CD4-positive, alpha-beta T cell (primary cell): Measurements from ENCODE around the gene RNF223. TPM values are rescaled to one million over a fixed set of nuclear protein-coding genes. Genes with fewer than 3 reads are reported as not detected.

Experiments
- ATAC-seq: fragments of 200-7000 bp; cut with Tn5 transposase; one replicate; pipeline ENCODE4 v1.10.0; 2022; ENCODE audit warnings: mild to moderate bottlenecking; ENCODE audit not compliant: poor library complexity
- CTCF ChIA-PET: fragments of 350-600 bp; sonication (Branson Sonifier 250); formaldehyde crosslinking; loops from one replicate; lab custom pipeline; 2021; ENCODE audit warnings: antibody characterized with exemption, inconsistent platforms; lab: Charles Lee
- POLR2A ChIA-PET: fragments of 350-600 bp; sonication (Branson Sonifier 250); formaldehyde crosslinking; loops from one replicate; lab custom pipeline; 2021; ENCODE audit warnings: antibody characterized with exemption, inconsistent platforms; lab: Charles Lee
- DNase-seq, 14 experiments: peaks; one replicate each; pipeline ENCODE4 v3.0.0-alpha.2; 2013 to 2020; ENCODE audit warnings: mixed read lengths in 2 of 14
- H3K27ac ChIP-seq, 2 donors: one replicate each; pipeline versions ENCODE4 v1.5.1 to v1.7.0; 2013; ENCODE audit warnings: low read length in 2 of 2, low read depth in 1 of 2, mild to moderate bottlenecking in 1 of 2
- H3K27me3 ChIP-seq, 2 experiments: 1 replicate in 1 of 2; 2 replicates in 1 of 2; pipeline versions ENCODE4 v1.6.1 to v1.7.0; 2013; ENCODE audit warnings: low read length in 2 of 2, control low read depth in 1 of 2, mild to moderate bottlenecking in 1 of 2, moderate library complexity in 1 of 2; ENCODE audit not compliant: insufficient read depth in 2 of 2, control insufficient read depth in 1 of 2
- H3K36me3 ChIP-seq: one replicate; pipeline ENCODE4 v1.6.1; 2013; ENCODE audit warnings: low read length, control low read depth; ENCODE audit not compliant: insufficient read depth
- H3K4me1 ChIP-seq: one replicate; pipeline ENCODE4 v1.6.1; 2013; ENCODE audit warnings: low read length, control low read depth; ENCODE audit not compliant: insufficient read depth
- H3K4me3 ChIP-seq: one replicate; pipeline ENCODE4 v1.5.1; 2013; ENCODE audit warnings: mild to moderate bottlenecking, low read length, moderate library complexity
- H3K9me3 ChIP-seq, 2 experiments: 1 replicate in 1 of 2; 2 replicates in 1 of 2; pipeline versions ENCODE4 v1.6.1 to v1.7.0; 2013; ENCODE audit warnings: low read length in 2 of 2, mild to moderate bottlenecking in 2 of 2, control low read depth in 1 of 2, moderate library complexity in 1 of 2; ENCODE audit not compliant: control insufficient read depth in 1 of 2, insufficient read depth in 1 of 2
- H3K27ac Mint-ChIP-seq: one replicate; pipeline ENCODE4 v1.8.0; 2020; ENCODE audit warnings: mixed read lengths
- H3K27me3 Mint-ChIP-seq: one replicate; pipeline ENCODE4 v1.8.0; 2021; ENCODE audit warnings: mixed read lengths
- H3K36me3 Mint-ChIP-seq: one replicate; pipeline ENCODE4 v1.8.0; 2021; ENCODE audit warnings: low read depth, mixed read lengths
- H3K4me1 Mint-ChIP-seq: one replicate; pipeline ENCODE4 v1.8.0; 2021; ENCODE audit warnings: low read depth, mixed read lengths
- H3K4me3 Mint-ChIP-seq: one replicate; pipeline ENCODE4 v1.8.0; 2020; ENCODE audit warnings: mild to moderate bottlenecking, mixed read lengths
- H3K9me3 Mint-ChIP-seq: one replicate; pipeline ENCODE4 v1.8.0; 2020; ENCODE audit warnings: mixed read lengths
- intact Hi-C, 2 experiments: fragments of 100-400 bp; cut with DNase I in 1 of 2; cut with micrococcal nuclease in 1 of 2; formaldehyde crosslinking; loops; one replicate each; pipeline versions ENCODE4 v1.15.1 to v1.9.0; 2023 to 2025; cut with DNase I, micrococcal nuclease
- total RNA-seq, 174 experiments: library from RNA in 2 of 174; stranded (reverse) in 2 of 174; gene quantifications; one replicate each; pipeline ENCODE4 v1.2.3 and lab custom pipeline; 2021 to 2026
- TF ChIP-seq, protein P1 (sequence below): fragments of 200-600 bp; IDR thresholded peaks from one replicate; pipeline ENCODE4 v1.8.0; 2022; ENCODE audit warnings: antibody characterized with exemption, mild to moderate bottlenecking

Gene RNF223
- total RNA-seq, 2 experiments from 2014 or later = not detected

DNA sequence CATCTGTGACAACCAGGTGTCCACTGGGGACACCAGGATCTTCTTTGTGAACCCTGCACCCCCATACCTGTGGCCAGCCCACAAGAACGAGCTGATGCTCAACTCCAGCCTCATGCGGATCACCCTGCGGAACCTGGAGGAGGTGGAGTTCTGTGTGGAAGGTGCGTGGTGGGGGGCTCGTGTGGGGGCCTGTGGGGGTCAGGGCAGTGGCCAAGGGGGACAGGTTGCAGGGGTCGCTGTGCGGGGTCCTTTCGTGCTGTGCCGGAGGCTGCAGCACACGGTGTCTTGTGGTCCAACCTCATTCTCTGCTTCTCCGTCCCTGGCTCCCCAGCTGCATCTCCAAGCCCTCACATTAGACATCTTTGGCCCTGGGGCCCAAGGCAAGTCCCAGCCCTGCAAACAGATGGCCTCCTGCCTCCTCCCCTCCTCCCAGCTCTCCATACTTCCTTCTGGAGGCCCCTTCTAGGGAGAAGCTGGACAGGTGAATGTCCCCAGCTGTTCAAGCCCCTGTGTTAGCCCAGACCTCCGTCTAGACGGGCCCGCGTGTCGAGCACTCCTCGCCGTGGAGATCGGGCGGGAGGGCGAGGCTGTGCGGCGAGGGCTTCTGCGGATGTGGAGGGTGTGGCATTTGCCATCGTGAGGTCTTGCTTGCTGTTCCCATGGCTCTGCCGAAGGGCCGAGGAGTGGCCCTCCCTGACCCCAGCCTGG, 51.6 kb downstream of the RNF223 start:
- intact Hi-C loops = no loop called here
- peak overlapping the region; percentile 47 for H3K27ac Mint-ChIP-seq

DNA sequence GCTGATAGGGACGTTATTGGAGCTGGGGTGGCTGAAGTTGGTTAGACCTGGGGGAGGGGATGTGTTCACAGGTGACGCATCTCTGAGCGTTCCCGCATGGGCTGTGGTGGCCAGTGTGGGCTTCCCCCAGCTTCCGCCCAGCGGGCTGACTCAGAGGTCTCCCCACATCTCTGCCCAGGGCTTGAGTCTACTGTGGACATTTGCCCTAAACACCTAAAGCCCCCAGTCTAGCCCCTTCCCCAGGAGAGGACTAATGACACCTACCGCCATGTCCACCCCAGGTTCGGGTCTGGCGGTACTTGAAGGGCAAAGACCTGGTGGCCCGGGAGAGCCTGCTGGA, 52.2 kb downstream of the RNF223 start:
- Mint-ChIP-seq H3K4me1 (peaks cover 18% of the 10 kb centered on the region), H3K27ac (no peak overlapping the region), H3K36me3 (no peaks in the 10 kb centered on the region), H3K4me3 (peak overlapping the region; percentile 60), H3K27me3 (peaks cover 5% of the 10 kb centered on the region), H3K9me3 (no peaks in the 10 kb centered on the region)
- H3K9me3 ChIP-seq = no peaks in the 10 kb centered on the region
- H3K36me3 ChIP-seq = no peaks in the 10 kb centered on the region
- ChIA-PET CTCF (no interaction called here), POLR2A (interaction anchor here (1.1 kb wide), 1 partner anchor 18 kb away, joined by 3 read pairs; no protein-coding TSS in a partner anchor)
- intact Hi-C loops = no loop called here
- no peak overlapping the region for H3K4me3 ChIP-seq
- ATAC-seq (no peak), DNase-seq (no peak)
- H3K4me1 ChIP-seq = peaks cover 32% of the 10 kb centered on the region
- TF ChIP-seq, protein P1, sequence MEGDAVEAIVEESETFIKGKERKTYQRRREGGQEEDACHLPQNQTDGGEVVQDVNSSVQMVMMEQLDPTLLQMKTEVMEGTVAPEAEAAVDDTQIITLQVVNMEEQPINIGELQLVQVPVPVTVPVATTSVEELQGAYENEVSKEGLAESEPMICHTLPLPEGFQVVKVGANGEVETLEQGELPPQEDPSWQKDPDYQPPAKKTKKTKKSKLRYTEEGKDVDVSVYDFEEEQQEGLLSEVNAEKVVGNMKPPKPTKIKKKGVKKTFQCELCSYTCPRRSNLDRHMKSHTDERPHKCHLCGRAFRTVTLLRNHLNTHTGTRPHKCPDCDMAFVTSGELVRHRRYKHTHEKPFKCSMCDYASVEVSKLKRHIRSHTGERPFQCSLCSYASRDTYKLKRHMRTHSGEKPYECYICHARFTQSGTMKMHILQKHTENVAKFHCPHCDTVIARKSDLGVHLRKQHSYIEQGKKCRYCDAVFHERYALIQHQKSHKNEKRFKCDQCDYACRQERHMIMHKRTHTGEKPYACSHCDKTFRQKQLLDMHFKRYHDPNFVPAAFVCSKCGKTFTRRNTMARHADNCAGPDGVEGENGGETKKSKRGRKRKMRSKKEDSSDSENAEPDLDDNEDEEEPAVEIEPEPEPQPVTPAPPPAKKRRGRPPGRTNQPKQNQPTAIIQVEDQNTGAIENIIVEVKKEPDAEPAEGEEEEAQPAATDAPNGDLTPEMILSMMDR = no peak
- no peak overlapping the region for H3K27ac ChIP-seq
- peaks cover 0 to 2% of the 10 kb centered on the region in 2 experiments for H3K27me3 ChIP-seq

More for the DNA sequence above, 51.6 kb downstream of the RNF223 start:
- no peak overlapping the region for H3K27ac ChIP-seq
- H3K36me3 ChIP-seq = no peaks in the 10 kb centered on the region
- ATAC-seq (no peak), DNase-seq (no peak)
- H3K4me1 ChIP-seq = peaks cover 30% of the 10 kb centered on the region
- POLR2A ChIA-PET = interaction anchor here (1.1 kb wide), 1 partner anchor 18 kb away, joined by 3 read pairs; no protein-coding TSS in a partner anchor
- no peaks in the 10 kb centered on the region for H3K36me3 Mint-ChIP-seq
- H3K27me3 Mint-ChIP-seq = peaks cover 5% of the 10 kb centered on the region
- H3K9me3 ChIP-seq = no peaks in the 10 kb centered on the region
- no peaks in the 10 kb centered on the region for H3K9me3 Mint-ChIP-seq
- H3K27me3 ChIP-seq = peaks cover 0 to 2% of the 10 kb centered on the region in 2 experiments
- TF ChIP-seq, protein P1 = no peak
- CTCF ChIA-PET = no interaction called here
- no peak overlapping the region for H3K4me3 ChIP-seq
- H3K4me3 Mint-ChIP-seq = peak overlapping the region; percentile 70
- peaks cover 14% of the 10 kb centered on the region for H3K4me1 Mint-ChIP-seq

DNA sequence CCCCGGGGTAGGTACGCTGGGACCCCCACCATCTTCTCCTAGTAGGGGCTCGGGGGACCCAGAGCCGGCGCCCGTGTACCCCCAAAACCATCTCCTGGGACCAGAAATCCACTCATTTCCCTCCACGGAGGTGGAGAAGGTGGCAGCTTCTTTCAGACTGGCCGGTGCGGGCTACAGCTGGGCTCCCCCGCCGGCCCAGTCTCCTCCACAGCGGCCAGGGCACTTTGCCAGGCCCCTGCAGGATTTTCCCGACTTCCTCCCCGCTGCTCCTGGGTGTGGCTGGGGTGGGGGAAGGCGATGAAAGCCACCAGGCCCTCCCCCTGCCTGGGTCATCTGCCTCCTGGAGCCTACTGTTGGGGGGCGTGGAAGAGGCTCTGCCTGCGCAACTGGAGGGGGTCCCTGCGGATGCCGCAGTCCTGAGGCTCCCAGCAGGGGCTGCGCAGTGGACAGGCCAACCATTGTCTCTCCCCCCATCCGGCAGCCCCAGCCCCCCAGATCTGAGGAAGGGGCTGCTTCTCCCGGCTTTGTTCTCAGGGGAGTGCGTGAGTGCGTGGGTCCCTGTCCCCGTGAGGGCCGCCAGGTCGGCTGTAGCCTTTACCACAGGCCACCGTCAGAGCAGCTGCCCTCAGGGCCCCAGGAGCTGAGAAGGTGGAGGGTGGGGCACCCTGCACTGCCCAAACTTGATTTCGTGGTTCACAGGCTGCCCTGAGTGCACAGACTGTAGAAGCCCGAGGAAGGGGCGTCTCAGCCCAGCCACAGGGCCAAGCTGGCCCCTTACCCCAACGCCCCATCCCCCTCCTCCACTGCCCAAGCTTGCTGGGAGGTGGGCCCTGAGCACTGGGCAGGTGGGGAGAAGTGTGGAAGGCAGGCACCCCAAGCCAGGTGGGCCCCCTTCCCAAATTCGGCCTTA, 52.8 kb downstream of the RNF223 start:
- H3K4me1 Mint-ChIP-seq = peaks cover 18% of the 10 kb centered on the region
- CTCF ChIA-PET = interaction anchor here (0.9 kb wide), 1 partner anchor 19 kb away, joined by 3 read pairs; no protein-coding TSS in a partner anchor
- DNase-seq (peak in 1 of 14 experiments; percentile 57), ATAC-seq (no peak)
- no peak overlapping the region for H3K27ac Mint-ChIP-seq
- TF ChIP-seq, protein P1 = no peak
- POLR2A ChIA-PET = interaction anchor here (1.1 kb wide), 1 partner anchor 19 kb away, joined by 3 read pairs; no protein-coding TSS in a partner anchor
- no peak overlapping the region for H3K4me3 ChIP-seq
- no peaks in the 10 kb centered on the region for H3K9me3 Mint-ChIP-seq
- no peak overlapping the region for H3K27ac ChIP-seq
- H3K9me3 ChIP-seq = no peaks in the 10 kb centered on the region
- intact Hi-C loops = no loop called here
- H3K27me3 ChIP-seq = peaks cover 0 to 2% of the 10 kb centered on the region in 2 experiments
- peaks cover 5% of the 10 kb centered on the region for H3K27me3 Mint-ChIP-seq
- H3K4me1 ChIP-seq = peaks cover 32% of the 10 kb centered on the region
- H3K36me3 Mint-ChIP-seq = no peaks in the 10 kb centered on the region
- H3K4me3 Mint-ChIP-seq = peak overlapping the region; percentile 60
- no peaks in the 10 kb centered on the region for H3K36me3 ChIP-seq

Other genes starting within 250 kb of the RNF223 start
- gene SAMD11, start 150.4 kb downstream of the RNF223 start, total RNA-seq = not detected
- 10 to 100 TPM; 50.2 to 52.0 TPM for gene NOC2L, start 115.0 kb downstream of the RNF223 start, total RNA-seq
- 10 to 100 TPM; 13.9 TPM for gene KLHL17, start 113.7 kb downstream of the RNF223 start, total RNA-seq
- gene PLEKHN1, start 107.8 kb downstream of the RNF223 start, total RNA-seq = under 1 TPM; 0.69 to 0.95 TPM
- gene PERM1, start 92.2 kb downstream of the RNF223 start, total RNA-seq = not detected
- 10 to 100 TPM; 29.0 to 30.9 TPM for gene HES4, start 74.2 kb downstream of the RNF223 start, total RNA-seq
- gene ISG15, start 60.8 kb downstream of the RNF223 start, total RNA-seq = 10 to 100 TPM; 38.0 to 38.9 TPM
- gene AGRN, start 54.2 kb downstream of the RNF223 start, total RNA-seq = 1 to 10 TPM; 1.5 to 2.0 TPM
- 10 to 100 TPM; 11.1 to 11.3 TPM for gene C1orf159, start 41.8 kb upstream of the RNF223 start, total RNA-seq
- gene TTLL10, start 99.6 kb upstream of the RNF223 start, total RNA-seq = under 1 TPM; 0.11 to 0.59 TPM
- gene TNFRSF18, start 132.3 kb upstream of the RNF223 start, total RNA-seq = 10 to 100 TPM; 14.8 to 17.8 TPM
- 10 to 100 TPM; 27.6 to 28.6 TPM for gene TNFRSF4, start 139.8 kb upstream of the RNF223 start, total RNA-seq
- gene SDF4, start 157.7 kb upstream of the RNF223 start, total RNA-seq = 10 to 100 TPM; 66.3 to 71.0 TPM
- gene B3GALT6, start 157.9 kb upstream of the RNF223 start, total RNA-seq = 1 to 10 TPM; 4.9 to 5.1 TPM
- 1 to 10 TPM; 3.4 to 4.8 TPM for gene C1QTNF12, start 172.4 kb upstream of the RNF223 start, total RNA-seq
- gene UBE2J2, start 199.5 kb upstream of the RNF223 start, total RNA-seq = 10 to 100 TPM; 41.4 to 41.5 TPM
- 10 to 100 TPM; 12.0 to 13.3 TPM for gene SCNN1D, start 206.1 kb upstream of the RNF223 start, total RNA-seq
- gene ACAP3, start 233.6 kb upstream of the RNF223 start, total RNA-seq = 10 to 100 TPM; 45.3 to 46.4 TPM
- gene PUSL1, start 234.3 kb upstream of the RNF223 start, total RNA-seq = 10 to 100 TPM; 18.1 to 19.2 TPM